HG03571 (cell line): ENCODE data around the gene CAMK2N2.

Experiments
- ATAC-seq: cut with Tn5 transposase; IDR thresholded peaks from one replicate; pipeline ENCODE4 v1.9.1; 2021; ENCODE audit not compliant: unreplicated experiment

Gene CAMK2N2

GRCh38 chr3:184261270-184261853 is at the start of gene CAMK2N2:
Gene CAMK2N2, minus strand, starts transcription at chr3:184261553. Its CDS starts 268 bp downstream, at chr3:184261285.
- ATAC-seq: no peak

DNA sequence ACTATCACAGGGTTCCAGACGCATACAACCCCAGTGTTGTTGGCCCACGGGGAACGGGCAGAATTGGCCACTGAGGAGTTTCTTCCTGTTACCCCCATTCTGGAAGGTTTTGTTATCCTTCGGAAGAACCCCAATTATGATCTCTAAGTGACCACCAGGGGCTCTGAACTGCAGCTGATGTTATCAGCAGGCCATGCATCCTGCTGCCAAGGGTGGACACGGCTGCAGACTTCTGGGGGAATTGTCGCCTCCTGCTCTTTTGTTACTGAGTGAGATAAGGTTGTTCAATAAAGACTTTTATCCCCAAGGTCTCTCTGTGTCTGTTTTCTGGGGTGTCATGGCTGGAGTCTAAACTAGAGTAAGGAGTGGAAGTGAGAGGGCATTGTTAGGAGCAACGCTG is 47.4 kb upstream of the CAMK2N2 start:
- no peak for ATAC-seq

DNA sequence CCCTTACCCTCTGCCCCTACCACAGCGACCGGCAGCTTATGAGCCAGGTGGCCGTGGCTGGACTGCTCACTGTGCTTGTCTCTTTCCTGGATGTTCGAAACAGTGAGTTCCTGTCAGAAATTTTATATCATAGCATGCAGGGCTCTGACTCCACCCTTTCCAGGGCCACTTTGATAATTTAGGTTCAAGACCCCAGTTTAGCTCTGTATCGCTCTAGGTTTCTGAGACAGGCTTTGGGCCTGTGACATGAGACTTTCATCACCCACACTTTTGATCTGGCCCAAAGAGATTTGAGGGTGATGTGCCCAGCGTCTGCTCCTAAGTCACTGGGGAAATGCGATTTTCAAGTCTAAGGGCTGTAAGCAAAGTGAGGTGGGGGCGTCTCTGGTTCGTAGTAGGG is 46.6 kb upstream of the CAMK2N2 start:
- no peak for ATAC-seq

DNA sequence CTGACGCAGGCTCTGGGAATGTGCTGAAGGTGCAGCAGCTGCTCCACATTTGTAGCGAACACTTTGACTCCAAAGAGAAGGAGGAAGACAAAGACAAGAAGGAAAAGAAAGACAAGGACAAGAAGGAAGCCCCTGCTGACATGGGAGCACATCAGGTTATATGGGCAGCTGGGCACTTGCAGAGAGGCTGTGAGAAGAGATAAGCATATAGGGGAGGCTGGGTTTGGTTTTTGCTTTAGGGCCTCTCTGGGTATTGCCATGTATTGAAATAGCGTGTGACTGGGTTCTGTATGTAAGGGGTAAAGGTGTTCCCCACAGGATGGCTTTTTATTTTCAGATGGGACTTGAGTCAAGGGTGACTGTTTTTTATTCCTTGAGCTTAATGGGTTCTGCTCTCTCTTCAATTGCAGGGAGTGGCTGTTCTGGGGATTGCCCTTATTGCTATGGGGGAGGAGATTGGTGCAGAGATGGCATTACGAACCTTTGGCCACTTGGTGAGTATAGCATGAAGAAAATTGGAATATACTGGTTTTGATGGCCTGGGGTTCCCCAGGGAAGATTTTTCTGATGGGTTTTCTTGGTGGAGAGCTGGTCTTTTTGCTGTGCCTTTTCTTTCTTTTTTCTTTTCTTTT is 45.1 kb upstream of the CAMK2N2 start:
- no peak for ATAC-seq

DNA sequence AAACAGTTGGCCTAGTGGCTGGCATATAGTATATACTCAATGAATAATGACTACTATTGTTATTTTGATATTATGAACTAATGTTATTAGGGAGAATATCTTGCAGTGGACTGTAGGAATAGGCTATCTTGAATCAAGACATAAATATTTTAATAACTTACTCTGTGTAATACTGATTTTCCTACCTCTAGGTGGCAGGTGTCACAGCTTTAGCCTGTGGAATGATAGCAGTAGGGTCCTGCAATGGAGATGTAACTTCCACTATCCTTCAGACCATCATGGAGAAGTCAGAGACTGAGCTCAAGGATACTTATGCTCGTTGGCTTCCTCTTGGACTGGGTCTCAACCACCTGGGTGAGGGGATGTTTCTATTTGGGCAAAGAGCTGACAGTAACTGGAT is 44.2 kb upstream of the CAMK2N2 start:
- no peak for ATAC-seq

DNA sequence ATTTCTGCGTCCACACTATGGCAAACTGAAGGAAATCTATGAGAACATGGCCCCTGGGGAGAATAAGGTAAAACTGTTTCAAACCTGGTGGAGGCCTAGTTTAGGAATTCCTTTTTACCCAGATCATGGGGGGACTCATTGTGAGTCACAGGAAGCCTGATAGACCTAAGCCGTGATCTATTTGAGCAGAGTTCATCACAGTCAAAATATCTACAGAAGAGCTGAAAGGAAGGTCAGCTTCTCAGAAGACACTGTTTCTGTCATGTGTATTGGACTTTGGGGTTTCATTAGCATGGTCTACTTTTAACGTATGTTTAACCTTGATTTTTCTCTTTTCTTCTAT is 39.0 kb upstream of the CAMK2N2 start:
- ATAC-seq: no peak

- no peak for ATAC-seq
Observed at GRCh38 chr3:184299488-184300377, 38.4 kb upstream of the CAMK2N2 start.

GRCh38 chr3:184298759-184299487 is 37.6 kb upstream of the CAMK2N2 start, which contains the start of gene PSMD2:
Gene PSMD2, plus strand, starts transcription at chr3:184299241. Its CDS starts 26 bp downstream, at chr3:184299267.
- ATAC-seq: peak; percentile 87

DNA sequence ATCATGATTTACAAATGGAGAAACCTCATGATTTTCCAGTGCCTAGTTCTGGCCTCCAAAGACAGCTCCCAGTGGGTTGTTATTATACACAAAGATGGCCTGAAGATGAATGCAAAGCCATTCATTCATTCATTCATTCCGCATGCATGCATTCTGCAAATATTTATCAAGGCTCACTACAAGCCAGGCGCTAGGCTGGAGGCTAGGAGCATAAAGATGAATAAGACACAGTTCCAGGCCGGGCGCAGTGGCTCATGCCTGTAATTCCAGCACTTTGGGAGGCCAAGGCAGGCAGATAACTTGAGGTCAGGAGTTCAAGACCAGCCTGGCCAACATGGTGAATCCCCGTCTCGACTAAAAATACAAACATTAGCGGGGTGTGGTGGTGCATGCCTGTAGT is 35.3 kb upstream of the CAMK2N2 start:
- no peak for ATAC-seq

GRCh38 chr3:184295771-184296170 is 34.4 kb upstream of the CAMK2N2 start:
- ATAC-seq: no peak

- ATAC-seq: no peak
Observed at GRCh38 chr3:184291738-184292445, 30.5 kb upstream of the CAMK2N2 start.

GRCh38 chr3:184291044-184291737 is 29.8 kb upstream of the CAMK2N2 start:
- no peak for ATAC-seq

DNA sequence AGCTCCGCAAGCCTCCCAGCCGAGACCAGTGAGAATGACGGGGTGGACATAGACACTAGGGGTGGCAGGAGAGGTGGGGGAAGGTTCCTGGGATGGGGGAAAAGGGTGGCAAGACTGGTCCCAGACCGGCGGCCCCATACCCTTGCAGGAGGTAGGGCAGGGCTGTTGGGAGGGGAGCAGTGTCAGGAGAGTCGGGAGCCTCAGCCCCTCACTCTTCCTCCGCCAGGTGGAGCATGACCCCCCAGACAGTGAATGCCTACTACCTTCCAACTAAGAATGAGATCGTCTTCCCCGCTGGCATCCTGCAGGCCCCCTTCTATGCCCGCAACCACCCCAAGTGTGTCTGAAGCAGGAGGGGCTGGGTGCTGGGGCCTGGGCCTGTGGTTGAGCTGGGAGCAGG is 29.0 kb upstream of the CAMK2N2 start:
- ATAC-seq: no peak

DNA sequence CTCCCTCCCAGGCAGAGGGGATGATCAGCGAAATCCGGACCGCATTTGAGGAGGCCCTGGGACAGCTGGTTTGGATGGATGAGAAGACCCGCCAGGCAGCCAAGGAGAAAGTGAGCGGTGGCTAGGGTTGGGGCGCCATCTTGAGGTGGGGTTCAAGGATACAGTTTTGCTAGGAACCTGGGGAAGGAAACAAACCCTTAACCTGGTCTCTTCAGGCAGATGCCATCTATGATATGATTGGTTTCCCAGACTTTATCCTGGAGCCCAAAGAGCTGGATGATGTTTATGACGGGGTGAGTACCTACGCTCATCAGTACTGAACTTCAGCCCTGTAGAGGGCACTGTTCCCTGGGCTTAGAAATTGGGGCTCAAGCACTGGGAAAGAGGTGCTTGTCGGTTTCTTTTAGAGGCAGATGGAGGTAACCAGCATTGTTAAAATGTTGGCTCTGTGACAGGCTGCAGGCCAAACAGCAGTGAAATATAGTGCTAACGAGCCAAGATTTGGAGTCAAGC is 28.1 kb upstream of the CAMK2N2 start:
- ATAC-seq: no peak

- ATAC-seq: no peak
Observed at GRCh38 chr3:184284696-184285095, 23.3 kb upstream of the CAMK2N2 start.

- no peak for ATAC-seq
Observed at GRCh38 chr3:184283681-184284080, 22.3 kb upstream of the CAMK2N2 start.

- no peak for ATAC-seq
Observed at GRCh38 chr3:184282941-184283340, 21.6 kb upstream of the CAMK2N2 start.

- no peak for ATAC-seq
Observed at GRCh38 chr3:184277366-184277765, 16.0 kb upstream of the CAMK2N2 start.

- ATAC-seq: no peak
Observed at GRCh38 chr3:184275961-184276910, 14.9 kb upstream of the CAMK2N2 start, which contains the start of gene ECE2. Gene ECE2, plus strand, starts transcription at chr3:184276022. Its CDS starts 132 bp downstream, at chr3:184276154.
